Mesodermal cell (in vitro differentiated cells): ENCODE data around the gene SPIRE1.
"Not testable (repeated sequence)": the region's sequence is repeated elsewhere in the genome, so short reads cannot be mapped to it uniquely, and the experiment has no call there.

ENCODE experiments used
- H3K27ac ChIP-seq: 2 replicates; pipeline ENCODE4 v1.7.0; 2013; ENCODE audit warnings: mild to moderate bottlenecking, low read depth, low read length, moderate library complexity; ENCODE audit not compliant: severe bottlenecking
- H3K36me3 ChIP-seq: 2 replicates; pipeline ENCODE4 v1.7.1; 2013; ENCODE audit warnings: mild to moderate bottlenecking, low read length, moderate library complexity; ENCODE audit not compliant: control insufficient read depth, insufficient read depth
- H3K4me1 ChIP-seq: one replicate; pipeline ENCODE4 v1.7.1; 2013; ENCODE audit warnings: mild to moderate bottlenecking, low read length; ENCODE audit not compliant: insufficient read depth, control insufficient read depth, poor library complexity, severe bottlenecking
- H3K4me3 ChIP-seq: 2 replicates; pipeline ENCODE4 v1.7.0; 2013; ENCODE audit warnings: low read length, control low read depth, mild to moderate bottlenecking; ENCODE audit not compliant: insufficient read depth, poor library complexity, severe bottlenecking; ENCODE audit errors: extremely low read depth
- H3K9me3 ChIP-seq: 2 replicates; pipeline ENCODE4 v1.7.1; 2013; ENCODE audit warnings: mild to moderate bottlenecking, low read length, moderate library complexity; ENCODE audit not compliant: control insufficient read depth
- WGBS, 2 experiments: methylation state at CpG; one replicate each; pipeline ENCODE4 v1.1.5; 2013; ENCODE audit warnings: missing lambda C conversion rate in 2 of 2; ENCODE audit not compliant: insufficient coverage in 2 of 2; 5-methylcytosine and 5-hydroxymethylcytosine counted together

The SPIRE1 gene

DNA sequence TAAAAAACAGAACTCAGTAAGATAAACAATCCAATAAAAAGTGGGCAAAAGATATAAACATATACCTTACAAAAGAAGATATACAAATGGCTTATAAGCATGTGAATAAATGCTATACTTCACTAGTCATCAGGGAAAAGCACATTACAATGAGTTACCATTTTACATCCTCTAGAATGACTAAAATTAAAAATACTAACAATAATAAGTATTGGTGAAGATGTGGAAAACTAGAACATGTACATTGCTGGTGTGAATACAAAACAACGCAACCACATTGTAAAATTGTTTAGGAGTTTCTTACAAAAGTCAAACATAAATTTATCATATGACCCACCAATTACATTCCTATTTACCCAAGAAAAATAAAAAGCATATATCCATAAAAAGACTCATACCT, 80.1 kb downstream of the SPIRE1 start:
- Histone ChIP-seq H3K27ac (no peak overlapping the region), H3K36me3 (no peaks in the 10 kb centered on the region), H3K9me3 (peaks cover 5% of the 10 kb centered on the region), H3K4me1 (no peaks in the 10 kb centered on the region), H3K4me3 (no peak overlapping the region)
- WGBS, 2 experiments: 100% methylated on average over 1 of the region's 1 CpG; no CpG with 5 or more reads in 1 of the 2 experiments

DNA sequence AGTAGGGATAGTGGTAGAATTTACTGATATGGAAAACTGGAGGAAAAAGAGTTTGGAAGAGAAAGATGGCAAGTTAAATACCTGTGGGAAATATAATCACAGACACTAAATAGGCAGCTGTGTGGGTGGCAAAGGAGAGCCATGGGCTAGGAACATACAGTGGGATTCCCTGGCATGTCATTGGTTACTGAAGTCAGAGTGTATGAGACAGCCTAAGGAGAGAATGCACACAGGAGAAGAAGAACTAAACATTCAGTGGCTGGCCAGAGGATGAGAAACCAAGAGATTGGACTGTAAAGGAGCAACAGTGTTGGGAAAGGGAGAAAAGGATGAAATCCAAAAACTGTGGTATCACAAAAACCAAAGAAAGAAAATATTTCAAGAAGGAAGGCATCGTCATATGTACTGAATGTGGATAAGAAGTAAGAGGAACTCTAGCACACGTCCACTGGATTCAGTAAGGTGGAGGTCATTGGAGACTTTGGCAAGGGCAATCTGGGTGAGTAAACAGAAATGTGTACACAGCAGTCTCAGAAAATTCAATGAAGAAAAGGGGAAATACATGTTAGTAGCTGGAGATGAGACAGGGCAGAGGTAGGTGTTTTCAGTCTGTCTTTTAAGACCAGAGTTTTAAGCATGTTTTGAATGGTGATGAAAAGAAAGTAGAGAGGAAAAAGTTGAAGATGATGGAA, 83.3 kb downstream of the SPIRE1 start:
- H3K9me3 ChIP-seq: peaks cover 5% of the 10 kb centered on the region
- H3K27ac ChIP-seq: no peak overlapping the region
- H3K4me3 ChIP-seq: no peak overlapping the region
- H3K4me1 ChIP-seq: no peaks in the 10 kb centered on the region
- WGBS, 2 experiments: 85 to 89% methylated on average over 2 of the region's 2 CpGs
- no peaks in the 10 kb centered on the region for H3K36me3 ChIP-seq

- WGBS, 2 experiments: 92 to 100% methylated on average over 1 to 2 of the region's 2 CpGs
- Histone ChIP-seq H3K36me3 (no peaks in the 10 kb centered on the region), H3K4me3 (no peak overlapping the region), H3K9me3 (no peaks in the 10 kb centered on the region), H3K27ac (no peak overlapping the region), H3K4me1 (no peaks in the 10 kb centered on the region)
Measured at GRCh38 chr18:12571630-12572029, 86.3 kb downstream of the SPIRE1 start.

DNA sequence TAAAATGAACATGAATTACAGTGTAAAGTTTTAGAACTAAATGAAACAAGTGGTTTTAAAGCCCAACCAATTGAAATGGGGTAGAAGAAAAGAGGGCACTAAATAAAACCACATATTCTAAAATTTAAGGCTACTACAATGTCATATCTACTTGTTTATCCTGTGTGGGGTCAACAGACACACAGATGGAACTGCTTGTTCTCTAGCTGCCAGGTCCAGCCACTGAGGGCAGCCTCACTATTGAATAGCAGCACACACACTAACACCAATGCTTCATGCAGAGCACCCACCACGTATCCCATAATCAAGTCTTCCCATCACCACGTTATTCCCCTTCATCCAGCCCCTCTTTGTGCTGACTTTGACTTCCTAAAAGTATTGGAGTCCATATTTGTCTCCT, 88.1 kb downstream of the SPIRE1 start:
- 79 to 80% methylated on average over 1 to 2 of the region's 2 CpGs for WGBS, 2 experiments
- H3K4me1 ChIP-seq: no peaks in the 10 kb centered on the region

GRCh38 chr18:12567849-12568248, 90.1 kb downstream of the SPIRE1 start:
- no peaks in the 10 kb centered on the region for H3K4me1 ChIP-seq
- no peaks in the 10 kb centered on the region for H3K9me3 ChIP-seq
- no peaks in the 10 kb centered on the region for H3K36me3 ChIP-seq
- no peak overlapping the region for H3K27ac ChIP-seq
- WGBS, 2 experiments: 100% methylated on average over 2 of the region's 4 CpGs; no CpG with 5 or more reads in 1 of the 2 experiments
- no peak overlapping the region for H3K4me3 ChIP-seq

More for the DNA sequence above, 88.1 kb downstream of the SPIRE1 start:
- Histone ChIP-seq H3K9me3 (no peaks in the 10 kb centered on the region), H3K27ac (no peak overlapping the region), H3K36me3 (no peaks in the 10 kb centered on the region), H3K4me3 (no peak overlapping the region)

DNA sequence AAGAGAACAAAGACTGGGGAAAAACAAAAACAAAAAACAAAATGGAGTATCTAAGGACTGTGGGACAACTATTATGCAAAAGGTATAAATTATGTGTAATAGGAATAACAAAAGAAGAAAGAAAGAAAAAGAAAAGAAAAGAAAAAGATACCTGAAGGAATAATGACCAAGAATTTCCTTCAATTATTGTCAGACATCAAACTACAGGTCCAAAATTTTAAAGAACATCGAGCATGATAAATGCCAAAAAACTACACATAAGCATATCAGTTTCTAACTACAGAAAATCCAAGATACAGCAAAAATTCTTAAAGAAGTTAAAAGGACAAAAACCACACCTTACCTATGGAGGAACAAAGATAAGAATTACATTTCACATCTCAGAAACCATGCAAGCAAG, 93.0 kb downstream of the SPIRE1 start:
- Histone ChIP-seq H3K27ac (no peak overlapping the region), H3K4me1 (no peaks in the 10 kb centered on the region), H3K4me3 (no peak overlapping the region), H3K36me3 (no peaks in the 10 kb centered on the region), H3K9me3 (no peaks in the 10 kb centered on the region)
- WGBS, 2 experiments: 83% methylated on average over 1 of the region's 1 CpG; no CpG with 5 or more reads in 1 of the 2 experiments

DNA sequence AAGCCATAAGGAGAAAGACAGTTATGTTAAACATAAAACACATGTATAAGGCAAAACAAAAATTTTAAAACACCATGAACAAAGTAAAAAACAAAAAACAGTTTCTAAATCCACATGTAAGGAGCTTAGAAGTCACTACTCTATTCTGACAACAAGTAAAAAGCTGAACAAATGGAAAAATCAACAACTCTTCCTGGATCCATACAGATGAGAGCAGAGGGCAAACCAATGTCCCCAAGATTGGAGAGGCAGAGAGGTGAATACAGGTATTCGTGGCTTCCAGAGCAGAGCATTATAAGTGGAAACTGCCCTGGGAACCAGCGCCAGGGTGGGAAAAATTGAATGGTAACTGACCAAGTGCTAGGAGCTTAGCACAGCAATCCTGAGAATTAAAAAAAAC, 93.5 kb downstream of the SPIRE1 start:
- Histone ChIP-seq H3K4me3 (no peak overlapping the region), H3K27ac (no peak overlapping the region), H3K4me1 (no peaks in the 10 kb centered on the region), H3K36me3 (no peaks in the 10 kb centered on the region), H3K9me3 (peaks cover 4% of the 10 kb centered on the region)
- WGBS, 2 experiments: 82 to 88% methylated on average over 2 of the region's 2 CpGs

GRCh38 chr18:12560600-12560999, 97.3 kb downstream of the SPIRE1 start:
- not testable (repeated sequence) for H3K27ac ChIP-seq, H3K4me1 ChIP-seq, H3K36me3 ChIP-seq, H3K4me3 ChIP-seq
- 50 to 93% methylated on average over 1 to 2 of the region's 6 CpGs for WGBS, 2 experiments
- peaks cover 13% of the 10 kb centered on the region for H3K9me3 ChIP-seq

DNA sequence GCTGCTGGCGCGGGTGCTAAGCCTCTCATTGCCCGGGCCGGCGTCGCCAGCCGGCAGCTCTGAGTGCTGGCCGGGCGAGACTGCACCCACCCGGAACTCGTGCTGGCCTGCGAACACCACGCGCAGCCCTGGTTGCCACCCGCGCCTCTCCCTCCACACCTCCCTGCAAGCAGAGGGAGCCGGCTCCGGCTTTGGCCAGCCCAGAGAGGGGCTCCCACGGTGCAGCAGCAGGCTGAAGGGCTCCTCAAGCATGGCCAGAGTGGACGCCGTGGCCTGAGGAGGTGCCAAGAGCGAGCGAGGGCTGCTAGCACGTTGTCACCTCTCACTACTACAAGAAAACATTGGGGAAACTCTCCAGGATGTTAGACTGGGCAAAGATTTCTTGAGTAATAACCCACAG, 98.6 kb downstream of the SPIRE1 start:
- Histone ChIP-seq H3K36me3 (no peaks in the 10 kb centered on the region), H3K27ac (no peak overlapping the region), H3K4me1 (no peaks in the 10 kb centered on the region), H3K4me3 (no peak overlapping the region), H3K9me3 (peaks cover 20% of the 10 kb centered on the region)
- 96% methylated on average over 10 to 16 of the region's 24 CpGs for WGBS, 2 experiments

DNA sequence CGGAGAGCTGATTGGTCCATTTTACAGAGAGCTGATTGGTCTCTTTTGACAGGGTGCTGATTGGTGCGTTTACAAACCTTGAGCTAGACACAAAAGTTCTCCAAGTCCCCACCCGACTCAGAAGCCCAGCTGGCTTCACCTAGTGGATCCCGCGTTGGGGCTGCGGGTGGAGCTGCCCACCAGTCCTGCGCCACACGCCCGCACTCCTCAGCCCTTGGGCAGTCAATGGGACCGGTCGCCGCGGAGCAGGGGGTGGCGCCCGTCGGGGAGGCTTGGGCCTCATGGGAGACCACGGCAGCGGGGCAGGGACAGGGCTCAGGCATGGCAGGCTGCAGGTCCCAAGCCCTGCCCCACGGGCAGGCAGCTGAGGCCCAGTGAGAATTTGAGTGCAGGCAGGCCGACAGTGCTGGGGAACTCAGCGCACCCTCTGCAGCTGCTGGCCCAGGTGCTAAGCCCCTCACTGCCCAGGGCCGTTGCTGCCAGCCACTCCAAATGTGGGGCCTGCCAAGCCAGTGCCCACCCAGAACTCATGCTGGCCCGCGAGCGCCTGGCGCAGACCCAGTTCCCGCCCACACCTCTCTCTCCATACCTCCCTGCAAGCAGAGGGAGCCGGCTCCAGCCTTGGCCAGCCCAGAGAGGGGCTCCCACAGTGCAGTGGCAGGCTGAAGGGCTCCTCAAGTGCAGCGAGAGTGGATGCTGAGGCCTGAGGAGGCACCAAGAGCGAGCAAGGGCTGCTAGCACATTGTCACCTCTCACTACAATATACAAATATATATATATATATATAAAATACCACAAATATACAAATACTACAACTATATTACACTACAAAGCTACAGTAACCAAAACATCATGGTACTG, 100.7 kb downstream of the SPIRE1 start:
- no peak overlapping the region for H3K4me3 ChIP-seq
- no peaks in the 10 kb centered on the region for H3K4me1 ChIP-seq
- WGBS, 2 experiments: 96 to 97% methylated on average over 24 to 26 of the region's 30 CpGs
- peaks cover 26% of the 10 kb centered on the region for H3K9me3 ChIP-seq
- no peaks in the 10 kb centered on the region for H3K36me3 ChIP-seq
- H3K27ac ChIP-seq: no peak overlapping the region
